GM19238 (cell line): Measurements from ENCODE around the gene HCAR2.
"Not testable (repeated sequence)": the region's sequence is repeated elsewhere in the genome, so short reads cannot be mapped to it uniquely, and the experiment has no call there.

ENCODE experiments used
- DNase-seq: peaks from one replicate; pipeline ENCODE4 v3.0.0; 2011; ENCODE audit warnings: low spot score; ENCODE audit not compliant: insufficient read length

Gene HCAR2

GRCh38 chr12:122716658-122717057 is 13.5 kb upstream of the HCAR2 start, which contains the start of gene HCAR3:
HCAR3 (minus strand) TSS chr12:122716811; CDS start chr12:122716737, 74 bp downstream.
- not testable (repeated sequence) for DNase-seq

DNA sequence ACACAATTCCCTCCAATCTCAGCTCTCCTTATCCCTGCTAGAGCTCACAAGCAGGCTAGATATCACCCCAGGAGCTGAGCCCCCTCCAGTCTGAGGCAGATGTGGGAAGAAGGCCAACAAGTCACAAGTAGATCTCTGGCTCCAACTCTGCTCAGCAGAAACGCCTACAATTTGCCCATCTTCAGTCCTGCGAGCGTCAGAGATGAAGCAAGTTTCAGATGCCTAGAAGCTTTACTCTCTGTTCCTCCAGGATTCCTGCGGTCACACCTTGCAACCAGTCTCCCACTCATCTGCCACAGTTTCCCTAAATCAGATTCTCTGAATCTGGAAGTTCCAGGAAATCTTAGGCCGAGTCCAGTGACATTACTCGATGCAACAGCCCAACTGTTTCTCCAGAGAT is 12.1 kb upstream of the HCAR2 start:
- not testable (repeated sequence) for DNase-seq

DNA sequence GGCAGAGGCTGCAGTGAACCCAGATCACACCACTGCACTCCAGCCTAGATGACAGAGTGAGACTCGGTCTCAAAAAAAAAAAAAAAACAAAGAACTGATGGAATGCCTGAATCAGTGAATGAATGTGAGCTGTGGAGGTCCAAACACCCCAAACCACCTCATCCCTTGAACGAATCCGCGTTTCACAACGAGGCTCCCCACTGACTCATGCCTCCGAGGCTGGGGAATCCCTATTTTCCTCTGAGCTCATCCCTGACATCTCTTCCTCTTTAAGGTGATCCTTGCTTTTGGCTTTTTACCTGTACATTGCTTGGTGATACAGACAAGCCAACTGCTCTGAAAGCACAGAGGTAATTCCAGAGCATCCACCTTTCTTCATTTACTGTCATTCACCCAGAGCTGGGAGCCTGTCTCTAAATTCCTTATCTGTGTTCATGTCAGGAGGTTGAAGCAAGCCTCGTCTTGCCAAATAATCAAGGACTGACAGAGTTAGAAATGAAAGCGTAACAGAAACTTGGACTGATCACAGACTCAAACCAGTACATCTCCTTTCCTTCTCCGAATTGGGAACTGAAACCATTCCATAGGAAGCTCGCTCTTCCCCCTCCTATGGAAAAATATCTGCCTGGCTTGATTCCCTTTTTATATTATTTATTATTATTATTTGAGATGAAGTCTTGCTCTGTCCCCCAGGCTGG is 10.5 kb upstream of the HCAR2 start:
- DNase-seq: not testable (repeated sequence)

DNA sequence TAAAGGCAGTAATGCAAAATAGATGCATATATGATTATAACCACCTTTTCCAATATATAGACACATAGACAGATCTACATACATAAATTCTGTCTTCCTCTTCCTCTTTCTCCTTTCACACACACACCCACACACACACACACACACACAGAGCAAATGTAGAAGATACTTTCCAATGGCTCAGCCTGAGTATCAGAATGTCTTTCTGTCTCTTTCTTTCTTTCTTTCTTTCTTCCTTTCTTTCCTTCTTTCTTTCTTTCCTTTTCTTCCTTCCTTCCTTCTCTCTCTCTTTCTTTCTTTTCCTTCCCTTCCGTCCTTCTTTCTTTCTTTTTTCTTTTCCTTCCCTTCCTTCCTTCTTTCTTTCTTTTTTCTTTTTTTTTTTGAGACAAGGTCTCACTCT is 8.1 kb upstream of the HCAR2 start:
- DNase-seq: not testable (repeated sequence)

DNA sequence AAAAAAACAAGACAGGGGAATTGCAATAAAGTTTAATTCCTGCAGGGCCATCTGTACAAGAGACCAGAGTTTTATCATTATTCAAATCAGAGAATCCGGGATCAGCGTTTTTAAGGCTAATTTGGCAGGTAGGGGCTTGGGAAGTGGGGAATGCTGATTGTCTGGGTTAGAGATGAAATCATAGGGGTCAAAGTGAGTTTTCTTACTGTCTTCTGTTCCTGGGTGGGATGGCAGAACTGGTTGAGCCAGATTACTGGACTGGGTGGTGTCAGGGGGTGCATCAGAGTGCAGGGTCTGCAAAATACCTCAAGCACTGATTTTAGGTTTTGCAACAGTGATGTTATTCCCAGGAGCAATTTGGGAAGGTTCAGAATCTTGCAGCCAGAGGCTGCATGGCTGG is 7.2 kb upstream of the HCAR2 start:
- not testable (repeated sequence) for DNase-seq

DNA sequence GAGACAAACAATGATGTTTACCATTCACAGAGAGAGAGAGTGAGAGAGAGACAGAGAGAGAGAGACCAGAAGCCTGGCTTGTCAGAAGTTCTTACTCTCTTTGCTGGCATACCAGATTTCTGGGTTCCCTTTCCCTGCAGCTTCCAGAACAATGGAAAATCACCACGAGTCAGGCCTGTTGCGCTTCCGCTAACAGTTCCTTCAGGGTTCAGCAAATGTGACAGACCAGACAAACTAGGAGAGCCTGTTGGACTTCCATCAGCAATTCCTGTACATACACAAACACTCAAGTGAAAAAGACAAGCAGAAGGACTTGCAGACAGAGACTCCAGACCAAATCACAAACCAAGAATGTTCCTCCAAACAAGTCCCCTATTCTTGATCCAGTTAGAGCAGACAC is 6.1 kb upstream of the HCAR2 start:
- not testable (repeated sequence) for DNase-seq

DNA sequence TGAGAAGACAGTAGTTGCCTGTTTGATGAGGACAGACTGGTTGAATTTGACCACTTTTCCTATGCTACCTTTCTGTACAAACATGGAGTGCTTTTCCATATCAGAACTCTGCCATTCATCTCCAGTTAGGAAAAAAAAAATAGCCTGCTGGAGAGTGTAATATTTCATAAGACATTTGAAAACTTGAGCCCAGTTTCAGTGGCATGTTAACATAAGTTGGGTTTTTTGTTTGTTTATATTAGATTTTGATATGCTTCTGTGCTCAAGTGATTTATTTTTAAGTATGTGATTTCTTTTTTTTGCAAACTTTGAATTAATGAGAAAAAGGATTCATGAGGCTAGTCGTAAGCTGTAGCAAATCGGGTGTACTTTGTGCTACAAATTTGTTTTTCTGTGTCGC is 684 bp upstream of the HCAR2 start:
- DNase-seq: not testable (repeated sequence)

DNA sequence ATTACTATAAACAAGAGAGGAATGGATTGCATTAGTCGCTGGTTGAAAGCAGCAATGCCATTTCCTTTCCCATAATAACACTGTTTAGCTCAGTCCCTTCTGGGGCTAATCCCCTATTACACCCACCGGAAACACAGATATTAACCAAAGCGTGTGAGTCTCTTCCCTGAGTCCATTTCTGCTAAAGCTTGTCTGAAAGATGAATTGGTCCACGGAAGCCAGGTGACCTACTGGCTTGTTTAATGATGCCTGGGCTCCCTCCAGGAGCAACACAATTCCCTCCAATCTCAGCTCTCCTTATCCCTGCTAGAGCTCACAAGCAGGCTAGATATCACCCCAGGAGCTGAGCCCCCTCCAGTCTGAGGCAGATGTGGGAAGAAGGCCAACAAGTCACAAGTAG is 1.7 kb downstream of the HCAR2 start:
- DNase-seq: not testable (repeated sequence)

- not testable (repeated sequence) for DNase-seq
These were observed 3.0 kb downstream of the HCAR2 start for GRCh38 chr12:122700038-122700710.

DNA sequence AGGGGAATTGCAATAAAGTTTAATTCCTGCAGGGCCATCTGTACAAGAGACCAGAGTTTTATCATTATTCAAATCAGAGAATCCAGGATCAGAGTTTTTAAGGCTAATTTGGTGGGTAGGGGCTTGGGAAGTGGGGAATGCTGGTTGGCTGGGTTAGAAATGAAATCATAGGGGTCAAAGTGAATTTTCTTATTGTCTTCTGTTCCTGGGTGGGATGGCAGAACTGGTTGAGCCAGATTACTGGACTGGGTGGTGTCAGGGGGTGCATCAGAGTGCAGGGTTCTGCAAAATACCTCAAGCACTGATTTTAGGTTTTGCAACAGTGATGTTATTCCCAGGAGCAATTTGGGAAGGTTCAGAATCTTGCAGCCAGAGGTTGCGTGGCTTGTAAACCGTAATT is 6.2 kb downstream of the HCAR2 start:
- not testable (repeated sequence) for DNase-seq

DNA sequence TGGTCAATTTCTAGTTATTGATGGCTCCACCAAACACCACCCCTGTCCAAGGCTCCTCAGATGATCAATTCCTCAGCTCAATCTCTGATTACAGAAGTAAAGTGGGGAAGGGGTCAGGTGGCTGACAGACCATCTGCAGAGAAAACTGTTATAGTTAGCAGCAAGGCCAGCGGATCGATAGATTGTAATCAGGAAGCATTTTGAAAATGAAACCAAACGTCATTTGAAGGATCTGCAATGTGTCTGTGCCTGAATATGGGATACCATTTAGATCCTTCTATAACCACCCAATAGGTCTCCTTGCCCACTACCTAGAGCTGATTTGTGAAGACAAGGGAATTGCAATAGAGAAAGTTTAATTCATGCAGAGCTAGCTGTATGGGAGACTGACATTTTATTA is 11.6 kb downstream of the HCAR2 start:
- DNase-seq: no peak

GRCh38 chr12:122688291-122688690 is 14.9 kb downstream of the HCAR2 start:
- DNase-seq: no peak

- no peak for DNase-seq
These were observed 16.1 kb downstream of the HCAR2 start for GRCh38 chr12:122687086-122687485.

GRCh38 chr12:122686538-122686937 is 16.6 kb downstream of the HCAR2 start:
- DNase-seq: no peak

GRCh38 chr12:122684297-122684813 is 18.8 kb downstream of the HCAR2 start:
- no peak for DNase-seq

GRCh38 chr12:122681814-122682213 is 21.3 kb downstream of the HCAR2 start:
- no peak for DNase-seq

DNA sequence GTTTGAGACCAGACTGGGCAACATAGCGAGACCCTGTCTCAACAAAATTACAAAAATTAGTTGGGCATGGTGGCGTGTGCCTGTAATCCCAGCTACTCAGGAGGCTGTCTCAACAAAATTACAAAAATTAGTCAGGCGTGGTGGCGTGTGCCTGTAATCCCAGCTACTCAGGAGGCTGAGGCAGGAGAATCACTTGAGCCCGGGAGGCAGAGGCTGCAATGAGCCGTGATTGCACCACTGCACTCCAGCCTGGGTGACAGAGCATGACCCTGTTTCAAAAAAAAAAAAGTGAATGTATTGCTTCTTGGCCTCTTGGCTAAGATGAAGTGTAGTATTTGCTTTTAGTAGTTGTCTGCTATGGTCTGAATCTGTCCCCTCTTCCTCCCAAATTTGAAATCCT is 22.2 kb downstream of the HCAR2 start:
- DNase-seq: not testable (repeated sequence)

GRCh38 chr12:122676781-122677180 is 26.4 kb downstream of the HCAR2 start:
- not testable (repeated sequence) for DNase-seq

DNA sequence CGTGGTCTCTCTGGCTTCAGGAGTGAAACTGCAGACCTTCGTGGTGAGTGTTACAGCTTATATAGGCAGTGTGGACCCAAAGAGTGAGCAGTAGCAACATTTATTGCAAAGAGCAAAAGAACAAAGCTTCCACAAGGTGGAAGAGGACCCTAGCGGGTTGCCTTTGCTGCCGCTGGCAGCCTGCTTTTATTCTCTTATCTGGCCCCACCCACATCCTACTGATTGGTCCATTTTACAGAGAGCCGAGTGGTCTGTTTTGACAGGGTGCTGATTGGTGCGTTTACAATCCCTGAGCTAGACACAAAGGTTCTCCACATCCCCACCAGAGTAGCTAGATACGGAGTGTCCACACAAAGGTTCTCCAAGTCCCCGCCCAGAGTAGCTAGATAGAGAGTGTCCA is 27.1 kb downstream of the HCAR2 start:
- DNase-seq: not testable (repeated sequence)

GRCh38 chr12:122672515-122672914 is 30.6 kb downstream of the HCAR2 start:
- DNase-seq: no peak

- no peak for DNase-seq
These were observed 33.6 kb downstream of the HCAR2 start for GRCh38 chr12:122669397-122670070.

DNA sequence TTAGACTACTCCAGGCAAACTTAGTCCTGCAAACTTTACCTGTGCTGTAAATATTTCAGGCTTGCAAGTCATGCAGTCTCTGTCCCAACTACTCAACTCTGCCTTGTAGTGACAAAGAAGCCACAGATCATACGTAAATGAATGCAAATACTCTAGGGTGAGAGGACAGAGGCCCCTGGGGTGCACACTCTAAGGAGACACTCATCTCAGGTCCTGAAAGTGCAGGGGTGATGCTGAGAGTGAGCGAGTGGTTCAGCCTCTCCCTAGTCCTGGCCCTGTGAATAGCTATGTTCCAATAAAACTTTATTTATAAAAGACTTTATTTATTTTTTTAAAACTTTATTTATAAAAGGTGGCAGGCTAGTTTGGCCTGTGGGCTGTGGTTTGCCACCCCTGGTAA is 34.9 kb downstream of the HCAR2 start:
- no peak for DNase-seq
